Mucosa of rectum (tissue), 2 donors: ENCODE data around the gene YBX2.
A peak's percentile ranks its signal among the peaks of the same experiment; 100 is the strongest.

Source experiments
- H3K27ac ChIP-seq, 2 donors: one replicate each; pipeline ENCODE4 v1.7.0; 2013; ENCODE audit warnings: inconsistent platforms in 2 of 2, low read depth in 2 of 2, low read length in 2 of 2
- H3K27me3 ChIP-seq, 2 donors: one replicate each; pipeline ENCODE4 v1.7.0; 2013; ENCODE audit warnings: low read length in 2 of 2; ENCODE audit not compliant: control insufficient read depth in 2 of 2, insufficient read depth in 2 of 2
- H3K36me3 ChIP-seq, 2 donors: one replicate each; pipeline ENCODE4 v1.7.0; 2013; ENCODE audit warnings: low read length in 2 of 2; ENCODE audit not compliant: control insufficient read depth in 2 of 2, insufficient read depth in 2 of 2
- H3K4me1 ChIP-seq, 2 donors: one replicate each; pipeline ENCODE4 v1.7.0; 2013; ENCODE audit warnings: low read length in 2 of 2, mild to moderate bottlenecking in 1 of 2; ENCODE audit not compliant: control insufficient read depth in 2 of 2, insufficient read depth in 2 of 2
- H3K4me3 ChIP-seq, 2 donors: one replicate each; pipeline ENCODE4 v1.7.0; 2013; ENCODE audit warnings: low read length in 2 of 2
- H3K9ac ChIP-seq, 2 donors: one replicate each; pipeline ENCODE4 v1.7.0; 2013; ENCODE audit warnings: low read length in 2 of 2, low read depth in 1 of 2, mild to moderate bottlenecking in 1 of 2
- H3K9me3 ChIP-seq, 2 donors: one replicate each; pipeline ENCODE4 v1.7.0; 2013; ENCODE audit warnings: low read length in 2 of 2; ENCODE audit not compliant: control insufficient read depth in 2 of 2
- donor health status: healthy.
- donor health status: Normal muscosa, but diverticular disease.

The YBX2 gene

GRCh38 chr17:7258731-7259554, 35.5 kb downstream of the YBX2 start:
- peaks cover 6 to 8% of the 10 kb centered on the region in 2 donors for H3K27me3 ChIP-seq
- no peaks in the 10 kb centered on the region for H3K9me3 ChIP-seq
- H3K4me1 ChIP-seq, result peaks cover 30 to 31% of the 10 kb centered on the region in 2 donors
- H3K9ac ChIP-seq, result peak overlapping the region; percentile 71 to 100
- H3K27ac ChIP-seq, result peak overlapping the region; percentile 97 to 100
- H3K36me3 ChIP-seq, result peaks cover 27 to 29% of the 10 kb centered on the region in 2 donors
- H3K4me3 ChIP-seq, result peak overlapping the region; percentile 38 to 87

- Histone ChIP-seq H3K9me3 (no peaks in the 10 kb centered on the region), H3K27me3 (peaks cover 0 to 2% of the 10 kb centered on the region in 2 donors), H3K4me3 (no peak overlapping the region), H3K4me1 (peaks cover 27 to 34% of the 10 kb centered on the region in 2 donors), H3K36me3 (peaks cover 27 to 31% of the 10 kb centered on the region in 2 donors), H3K27ac (peak overlapping the region; percentile 97 to 100), H3K9ac (peak overlapping the region in 1 of 2 donors; percentile 53)
Measured at GRCh38 chr17:7256766-7257456, 37.5 kb downstream of the YBX2 start.

DNA sequence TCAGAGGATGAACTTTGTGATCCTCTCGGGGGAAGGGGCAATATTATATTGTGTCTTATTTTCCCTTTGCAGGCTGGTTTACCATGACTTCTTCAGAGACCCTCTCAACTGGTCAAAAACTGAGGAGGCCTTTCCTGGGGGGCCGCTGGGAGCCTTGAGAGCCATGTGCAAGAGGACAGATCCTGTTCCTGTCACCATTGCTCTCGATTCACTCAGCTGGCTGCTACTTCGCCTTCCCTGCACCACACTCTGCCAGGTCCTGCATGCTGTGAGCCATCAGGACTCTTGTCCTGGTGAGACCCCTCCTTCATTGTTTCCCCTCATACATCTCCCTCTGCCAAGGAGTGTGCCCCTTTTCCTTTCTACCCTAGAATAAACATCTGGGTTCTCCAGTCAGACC, 39.9 kb downstream of the YBX2 start:
- Histone ChIP-seq H3K36me3 (peaks cover 22 to 23% of the 10 kb centered on the region in 2 donors), H3K4me1 (peaks cover 34 to 38% of the 10 kb centered on the region in 2 donors), H3K4me3 (no peak overlapping the region), H3K9ac (no peak overlapping the region), H3K27me3 (no peaks in the 10 kb centered on the region), H3K27ac (no peak overlapping the region), H3K9me3 (no peaks in the 10 kb centered on the region)

GRCh38 chr17:7253082-7253481, 41.4 kb downstream of the YBX2 start:
- peaks cover 24 to 36% of the 10 kb centered on the region in 2 donors for H3K4me1 ChIP-seq

GRCh38 chr17:7252176-7253043, 42.0 kb downstream of the YBX2 start, which contains the start of gene ELP5:
Gene ELP5 (plus strand): TSS chr17:7252215. CDS start chr17:7252551, 336 bp downstream.
- H3K27ac ChIP-seq, result peak within 1 kb of the TSS; percentile 100
- H3K36me3 ChIP-seq, result peaks cover 17 to 25% of the 10 kb centered on the region in 2 donors
- H3K9ac ChIP-seq, result peak within 1 kb of the TSS; percentile 87 to 97
- H3K4me1 ChIP-seq, result peaks cover 24 to 29% of the 10 kb centered on the region in 2 donors
- no peaks in the 10 kb centered on the region for H3K9me3 ChIP-seq
- no peaks in the 10 kb centered on the region for H3K27me3 ChIP-seq
- H3K4me3 ChIP-seq, result peak within 1 kb of the TSS; percentile 71 to 92

More at GRCh38 chr17:7253082-7253481, 41.4 kb downstream of the YBX2 start:
- Histone ChIP-seq H3K27ac (peak overlapping the region; percentile 100), H3K4me3 (peak overlapping the region; percentile 71 to 92), H3K36me3 (peaks cover 17 to 25% of the 10 kb centered on the region in 2 donors), H3K9me3 (no peaks in the 10 kb centered on the region), H3K27me3 (no peaks in the 10 kb centered on the region), H3K9ac (peak overlapping the region; percentile 87 to 97)

DNA sequence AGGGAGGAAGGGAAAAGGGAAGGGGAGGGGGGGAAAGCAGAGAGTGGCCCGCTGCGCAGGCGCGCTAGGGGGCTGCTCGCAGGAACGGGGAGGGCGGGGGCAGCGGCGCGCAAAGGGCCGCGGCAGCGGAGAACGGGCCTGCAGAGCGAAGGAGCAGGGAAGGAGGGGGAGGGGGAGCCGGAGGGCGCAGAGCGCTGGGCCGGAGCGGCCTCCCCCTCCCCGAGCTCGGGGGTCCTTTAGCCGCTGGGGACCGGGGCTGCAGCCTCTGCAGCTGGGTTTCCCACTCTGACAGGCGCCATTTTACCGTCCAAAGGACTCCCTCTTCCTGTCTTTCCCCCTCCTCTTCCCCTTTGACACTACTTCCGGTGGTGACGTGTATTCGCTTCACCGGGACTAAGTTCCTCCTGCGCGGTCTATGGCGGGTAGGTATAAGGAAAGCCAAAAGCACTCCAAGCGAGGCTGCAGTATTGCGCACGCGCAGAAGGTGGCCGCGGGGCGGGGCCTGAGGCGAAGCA, 42.7 kb downstream of the YBX2 start, which contains the start of gene CTDNEP1:
Gene CTDNEP1, minus strand, starts transcription at position 74 of the 515 bp plus-strand sequence. CDS start 438 bp downstream, outside the sequence.
- Histone ChIP-seq H3K27me3 (no peaks in the 10 kb centered on the region), H3K9ac (peak within 1 kb of the TSS; percentile 87 to 97), H3K4me1 (peaks cover 24 to 29% of the 10 kb centered on the region in 2 donors), H3K27ac (peak within 1 kb of the TSS; percentile 100), H3K4me3 (peak within 1 kb of the TSS; percentile 71 to 92), H3K9me3 (no peaks in the 10 kb centered on the region), H3K36me3 (peaks cover 18 to 27% of the 10 kb centered on the region in 2 donors)

GRCh38 chr17:7250695-7251627, 43.5 kb downstream of the YBX2 start:
- H3K9ac ChIP-seq, result peak overlapping the region; percentile 87
- H3K4me3 ChIP-seq, result peak overlapping the region; percentile 71 to 92
- H3K27ac ChIP-seq, result peak overlapping the region; percentile 100
- peaks cover 24 to 29% of the 10 kb centered on the region in 2 donors for H3K4me1 ChIP-seq
- peaks cover 20 to 28% of the 10 kb centered on the region in 2 donors for H3K36me3 ChIP-seq
- no peaks in the 10 kb centered on the region for H3K9me3 ChIP-seq
- no peaks in the 10 kb centered on the region for H3K27me3 ChIP-seq

GRCh38 chr17:7249830-7250229, 44.6 kb downstream of the YBX2 start:
- H3K9me3 ChIP-seq, result no peaks in the 10 kb centered on the region
- peak overlapping the region in 1 of 2 donors; percentile 100 for H3K27ac ChIP-seq
- peak overlapping the region in 1 of 2 donors; percentile 87 for H3K9ac ChIP-seq
- H3K4me3 ChIP-seq, result peak overlapping the region; percentile 71 to 92
- peaks cover 24 to 29% of the 10 kb centered on the region in 2 donors for H3K4me1 ChIP-seq
- peaks cover 22 to 26% of the 10 kb centered on the region in 2 donors for H3K36me3 ChIP-seq
- H3K27me3 ChIP-seq, result no peaks in the 10 kb centered on the region
